CD14-positive monocyte (primary cell): ENCODE results near the gene REXO4. TPM values are rescaled to one million over a fixed set of nuclear protein-coding genes. Genes with fewer than 3 reads are reported as not detected.

ENCODE experiments used
- DNase-seq, 3 donors: peaks; one replicate each; pipeline ENCODE4 v3.0.0-alpha.2; 2011 to 2022
- H2AFZ ChIP-seq: 2 replicates; pipeline ENCODE4 v1.6.0; 2012; ENCODE audit warnings: mild to moderate bottlenecking, low read depth, low read length, inconsistent platforms; ENCODE audit not compliant: insufficient read depth, poor library complexity, severe bottlenecking
- H3K27ac ChIP-seq, 2 donors: 1 replicate in 1 of 2; 2 replicates in 1 of 2; pipeline ENCODE4 v1.5.1; 2012 to 2013; ENCODE audit warnings: low read length in 2 of 2, control low read depth in 1 of 2, inconsistent platforms in 1 of 2, low read depth in 1 of 2, mild to moderate bottlenecking in 1 of 2
- H3K27me3 ChIP-seq, 2 donors: one replicate each; pipeline versions ENCODE4 v1.6.0 to v1.6.1; 2011 to 2013; ENCODE audit warnings: low read length in 2 of 2; ENCODE audit not compliant: control insufficient read depth in 2 of 2, insufficient read depth in 2 of 2
- H3K36me3 ChIP-seq, 2 donors: replicated peaks in 1 of 2; 1 replicate in 1 of 2; 2 replicates in 1 of 2; pipeline versions ENCODE4 v1.5.1 to v1.6.1; 2012 to 2013; ENCODE audit warnings: low read length in 2 of 2, control low read depth in 1 of 2, inconsistent platforms in 1 of 2, mild to moderate bottlenecking in 1 of 2; ENCODE audit not compliant: insufficient read depth in 2 of 2, control insufficient read depth in 1 of 2
- H3K4me1 ChIP-seq, 2 donors: 1 replicate in 1 of 2; 2 replicates in 1 of 2; pipeline versions ENCODE4 v1.5.1 to v1.6.1; 2012 to 2013; ENCODE audit warnings: low read length in 2 of 2, control low read depth in 1 of 2, inconsistent platforms in 1 of 2, mild to moderate bottlenecking in 1 of 2, moderate library complexity in 1 of 2; ENCODE audit not compliant: insufficient read depth in 2 of 2, control insufficient read depth in 1 of 2
- H3K4me2 ChIP-seq: replicated peaks from 2 replicates; pipeline ENCODE3; 2012; ENCODE audit warnings: low read length, moderate library complexity, mild to moderate bottlenecking; ENCODE audit not compliant: poor library complexity, severe bottlenecking; ENCODE audit errors: extremely low read depth
- H3K4me3 ChIP-seq, 3 experiments: fragments of 200-600 bp in 1 of 3; sonication (generic) in 1 of 3; replicated peaks in 1 of 3; 1 replicate in 2 of 3; 2 replicates in 1 of 3; pipeline ENCODE4 v1.5.1; 2011 to 2013; ENCODE audit warnings: low read length in 3 of 3, mild to moderate bottlenecking in 3 of 3, control low read depth in 2 of 3, low read depth in 2 of 3, inconsistent platforms in 1 of 3, moderate library complexity in 1 of 3
- H3K79me2 ChIP-seq: 2 replicates; pipeline ENCODE4 v1.6.0; 2012; ENCODE audit warnings: mild to moderate bottlenecking, control low read depth, inconsistent platforms, low read length, moderate library complexity; ENCODE audit not compliant: insufficient read depth
- H3K9ac ChIP-seq: 2 replicates; pipeline ENCODE4 v1.6.0; 2017; ENCODE audit warnings: low read length, mild to moderate bottlenecking; ENCODE audit not compliant: insufficient read depth, poor library complexity, severe bottlenecking
- H3K9me3 ChIP-seq, 2 donors: replicated peaks in 1 of 2; 1 replicate in 1 of 2; 2 replicates in 1 of 2; pipeline versions ENCODE4 v1.5.1 to v1.6.1; 2012 to 2013; ENCODE audit warnings: low read length in 2 of 2, control low read depth in 1 of 2; ENCODE audit not compliant: control insufficient read depth in 1 of 2, insufficient read depth in 1 of 2
- H4K20me1 ChIP-seq: 2 replicates; pipeline ENCODE4 v1.6.0; 2012; ENCODE audit warnings: mild to moderate bottlenecking, low read length, control low read depth, moderate library complexity; ENCODE audit not compliant: insufficient read depth
- H3K27ac Mint-ChIP-seq, 7 donors: one replicate each; pipeline ENCODE4 v1.8.0; 2020; ENCODE audit warnings: mild to moderate bottlenecking in 7 of 7, mixed read lengths in 7 of 7, moderate library complexity in 6 of 7, inconsistent platforms in 2 of 7
- H3K27me3 Mint-ChIP-seq, 3 donors: one replicate each; pipeline ENCODE4 v1.8.0; 2021 to 2022; ENCODE audit warnings: low read depth in 3 of 3, mild to moderate bottlenecking in 3 of 3, mixed read lengths in 3 of 3, moderate library complexity in 3 of 3, inconsistent platforms in 1 of 3
- H3K36me3 Mint-ChIP-seq, 2 donors: one replicate each; pipeline ENCODE4 v1.8.0; 2020; ENCODE audit warnings: mixed read lengths in 2 of 2, inconsistent platforms in 1 of 2, mild to moderate bottlenecking in 1 of 2
- H3K4me1 Mint-ChIP-seq: one replicate; pipeline ENCODE4 v1.8.0; 2020; ENCODE audit warnings: mild to moderate bottlenecking, mixed read lengths
- H3K4me3 Mint-ChIP-seq, 2 donors: one replicate each; pipeline ENCODE4 v1.8.0; 2020; ENCODE audit warnings: mild to moderate bottlenecking in 2 of 2, mixed read lengths in 2 of 2, moderate library complexity in 1 of 2
- H3K9me3 Mint-ChIP-seq, 7 donors: one replicate each; pipeline ENCODE4 v1.8.0; 2020 to 2022; ENCODE audit warnings: mixed read lengths in 7 of 7, mild to moderate bottlenecking in 6 of 7, moderate library complexity in 6 of 7, inconsistent platforms in 2 of 7
- CTCF ChIP-seq: fragments of 200-600 bp; IDR thresholded peaks from one replicate; pipeline ENCODE4 v1.8.0; 2022; ENCODE audit warnings: antibody characterized with exemption, mild to moderate bottlenecking
- WGBS: methylation state at CpG from one replicate; pipeline ENCODE4 v1.1.5; 2013; ENCODE audit warnings: missing lambda C conversion rate; ENCODE audit not compliant: insufficient coverage; 5-methylcytosine and 5-hydroxymethylcytosine counted together
- intact Hi-C, 2 donors: fragments of 100-400 bp; cut with micrococcal nuclease; formaldehyde crosslinking; loops; one replicate each; pipeline versions ENCODE4 v1.15.0 to v1.15.1; 2023
- polyA plus RNA-seq, 3 donors: library from polyadenylated mRNA; depleted of rRNA in 1 of 3; unstranded in 2 of 3; stranded (reverse) in 1 of 3; fragments of 300-500 nt in 2 of 3; fragments of >200 nt in 1 of 3; fragmentation: Illumina TruSeq in 2 of 3; gene quantifications; 1 replicate in 2 of 3; 2 replicates in 1 of 3; pipeline ENCODE4 v1.2.3, GENCODE V29; 2012 to 2021

The REXO4 gene
- polyA plus RNA-seq, 3 donors: 3.0 to 11.0 (median 4.2) TPM

GRCh38 chr9:133449760-133450159, 31.9 kb upstream of the REXO4 start:
- no peaks in the 10 kb centered on the region for H3K9me3 ChIP-seq
- H3K4me1 ChIP-seq: no peaks in the 10 kb centered on the region
- no peaks in the 10 kb centered on the region for H3K27me3 ChIP-seq
- H3K9me3 Mint-ChIP-seq: no peaks in the 10 kb centered on the region
- H3K79me2 ChIP-seq: no peaks in the 10 kb centered on the region
- intact Hi-C loops: loop anchor here in 1 of 2 donors (10.0 kb wide), 1 partner anchor 575 kb away; the partner anchor contains the start of gene BRD3OS
- 97% methylated on average over 11 of the region's 12 CpGs for WGBS
- H3K27ac Mint-ChIP-seq: no peak overlapping the region
- no peak overlapping the region for H3K4me3 ChIP-seq
- H3K36me3 Mint-ChIP-seq: no peaks in the 10 kb centered on the region
- no peak overlapping the region for H3K4me3 Mint-ChIP-seq
- no peak overlapping the region for H3K4me2 ChIP-seq
- H3K4me1 Mint-ChIP-seq: no peaks in the 10 kb centered on the region
- no peak for DNase-seq
- H3K27ac ChIP-seq: no peak overlapping the region
- no peak overlapping the region for H2AFZ ChIP-seq
- H3K36me3 ChIP-seq: no peaks in the 10 kb centered on the region
- no peak overlapping the region for H3K9ac ChIP-seq
- TF ChIP-seq CTCF: no peak
- peaks cover 3 to 15% (median 5%) of the 10 kb centered on the region in 3 donors for H3K27me3 Mint-ChIP-seq
- no peaks in the 10 kb centered on the region for H4K20me1 ChIP-seq

DNA sequence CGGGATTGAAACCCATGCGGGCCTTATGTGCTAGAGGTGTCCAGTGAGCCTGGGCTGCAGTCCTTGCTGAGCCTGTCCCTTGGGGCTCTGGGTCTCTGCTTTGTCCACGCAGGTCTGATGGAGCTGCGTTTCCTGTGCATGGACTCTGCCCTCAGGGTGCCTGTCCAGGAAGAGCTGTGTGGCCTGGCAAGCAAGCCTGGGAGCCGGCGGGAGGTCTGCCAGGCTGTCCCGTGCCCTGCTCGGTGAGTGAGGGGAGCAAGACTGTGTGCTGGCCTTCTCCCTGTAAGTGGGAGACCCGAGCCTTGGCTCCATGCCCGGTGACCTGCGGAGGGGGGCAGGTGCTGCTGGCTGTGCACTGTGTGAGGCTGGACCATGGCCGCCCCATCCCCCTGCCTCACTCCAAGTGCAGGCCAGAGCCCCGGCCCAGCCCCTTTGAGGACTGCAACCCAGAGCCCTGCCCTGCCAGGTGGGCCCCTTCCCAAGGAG, 30.7 kb upstream of the REXO4 start:
- no peaks in the 10 kb centered on the region for H4K20me1 ChIP-seq
- DNase-seq: no peak
- H3K27ac ChIP-seq: no peak overlapping the region
- Mint-ChIP-seq H3K36me3 (no peaks in the 10 kb centered on the region), H3K4me1 (no peaks in the 10 kb centered on the region), H3K27me3 (peaks cover 3 to 15% (median 3%) of the 10 kb centered on the region in 3 donors), H3K9me3 (no peaks in the 10 kb centered on the region), H3K27ac (no peak overlapping the region), H3K4me3 (no peak overlapping the region)
- H3K4me1 ChIP-seq: no peaks in the 10 kb centered on the region
- H3K36me3 ChIP-seq: no peaks in the 10 kb centered on the region
- no peaks in the 10 kb centered on the region for H3K27me3 ChIP-seq
- no peaks in the 10 kb centered on the region for H3K79me2 ChIP-seq
- H3K4me3 ChIP-seq: no peak overlapping the region
- no peaks in the 10 kb centered on the region for H3K9me3 ChIP-seq
- no peak overlapping the region for H3K4me2 ChIP-seq
- intact Hi-C loops: no loop called here
- no peak overlapping the region for H3K9ac ChIP-seq
- 92% methylated on average over 9 of the region's 13 CpGs for WGBS
- TF ChIP-seq CTCF: no peak
- H2AFZ ChIP-seq: no peak overlapping the region
